H1 (cell line): ENCODE results near the gene ARHGAP26. TPM values are rescaled to one million over a fixed set of nuclear protein-coding genes. Genes with fewer than 3 reads are reported as not detected.

Experiments
- CTCF ChIA-PET: fragments of 300-600 bp; sonication (Branson Sonifier 250); formaldehyde crosslinking; loops from one replicate; lab custom pipeline; 2021; ENCODE audit not compliant: partially characterized antibody; lab: Charles Lee
- POLR2A ChIA-PET: fragments of 300-600 bp; sonication (Branson Sonifier 250); formaldehyde crosslinking; loops from one replicate; lab custom pipeline; 2021; ENCODE audit warnings: inconsistent platforms; ENCODE audit not compliant: partially characterized antibody; lab: Charles Lee
- DNase-seq, 2 experiments: peaks; one replicate each; pipeline versions ENCODE4 v3.0.0 to v3.0.0-alpha.2; 2010 to 2022; ENCODE audit warnings: low spot score in 2 of 2, low read depth in 1 of 2, mixed read lengths in 1 of 2
- FAIRE-seq: peaks from 2 replicates; lab custom pipeline; 2011; peaks lifted over from hg19 to GRCh38; lab: Jason Lieb, UNC
- H2AFZ ChIP-seq: 2 replicates; pipeline ENCODE4 v1.8.1; 2012; ENCODE audit warnings: low read length, inconsistent platforms
- H2AK5ac ChIP-seq: 2 replicates; pipeline ENCODE4 v1.6.1; 2013; ENCODE audit warnings: low read depth, low read length
- H2BK120ac ChIP-seq: replicated peaks from 2 replicates; pipeline ENCODE3; 2013; ENCODE audit warnings: low read depth, low read length, inconsistent platforms
- H2BK12ac ChIP-seq: 2 replicates; pipeline ENCODE4 v1.6.1; 2013; ENCODE audit warnings: low read depth, low read length
- H2BK15ac ChIP-seq: 2 replicates; pipeline ENCODE4 v1.6.1; 2013; ENCODE audit warnings: low read length
- H2BK20ac ChIP-seq: 2 replicates; pipeline ENCODE4 v1.6.1; 2013; ENCODE audit warnings: low read length
- H2BK5ac ChIP-seq: 2 replicates; pipeline ENCODE4 v1.6.1; 2013; ENCODE audit warnings: low read depth, low read length
- H3K14ac ChIP-seq: 2 replicates; pipeline ENCODE4 v1.6.1; 2013; ENCODE audit warnings: inconsistent platforms; ENCODE audit not compliant: insufficient read length
- H3K18ac ChIP-seq: 2 replicates; pipeline ENCODE4 v1.6.1; 2013; ENCODE audit warnings: low read length; ENCODE audit errors: extremely low read depth
- H3K23ac ChIP-seq: 2 replicates; pipeline ENCODE4 v1.6.1; 2013; ENCODE audit warnings: inconsistent platforms; ENCODE audit not compliant: insufficient read length
- H3K23me2 ChIP-seq: 2 replicates; pipeline ENCODE4 v1.6.1; 2013; ENCODE audit warnings: low read depth, low read length
- H3K27ac ChIP-seq: 2 replicates; pipeline ENCODE4 v1.6.1; 2011; ENCODE audit warnings: low read depth, low read length, inconsistent platforms
- H3K27me3 ChIP-seq, 4 experiments: replicated peaks in 1 of 4; 1 replicate in 1 of 4; 2 replicates in 3 of 4; pipeline versions ENCODE4 v1.6.1 to v1.8.1; 2011 to 2013; ENCODE audit warnings: low read length in 3 of 4, mild to moderate bottlenecking in 3 of 4, inconsistent platforms in 2 of 4, mixed read lengths in 2 of 4, moderate library complexity in 1 of 4; ENCODE audit not compliant: control insufficient read depth in 3 of 4, insufficient read depth in 3 of 4; ENCODE audit errors: extremely low read depth in 1 of 4
- H3K36me3 ChIP-seq, 4 experiments: 2 replicates each; pipeline versions ENCODE4 v1.6.1 to v1.8.1; 2011 to 2013; ENCODE audit warnings: mild to moderate bottlenecking in 4 of 4, low read length in 3 of 4, moderate library complexity in 2 of 4, control low read depth in 1 of 4, inconsistent platforms in 1 of 4; ENCODE audit not compliant: insufficient read depth in 4 of 4, control insufficient read depth in 2 of 4
- H3K4ac ChIP-seq: replicated peaks from 2 replicates; pipeline ENCODE3; 2013; ENCODE audit warnings: low read length, low read depth, mixed read lengths, inconsistent platforms; ENCODE audit not compliant: insufficient read length
- H3K4me1 ChIP-seq, 4 experiments: replicated peaks in 1 of 4; 1 replicate in 1 of 4; 2 replicates in 3 of 4; pipeline versions ENCODE4 v1.6.1 to v1.8.1; 2011 to 2013; ENCODE audit warnings: low read length in 3 of 4, inconsistent platforms in 2 of 4, mixed read lengths in 1 of 4; ENCODE audit not compliant: insufficient read depth in 4 of 4, control insufficient read depth in 3 of 4
- H3K4me2 ChIP-seq, 2 experiments: 2 replicates each; pipeline versions ENCODE4 v1.6.1 to v1.8.1; 2011 to 2013; ENCODE audit warnings: low read depth in 2 of 2, low read length in 2 of 2, control low read depth in 1 of 2, inconsistent platforms in 1 of 2, mild to moderate bottlenecking in 1 of 2; ENCODE audit not compliant: insufficient read depth in 1 of 2
- H3K4me3 ChIP-seq, 4 experiments: fragments of 200-600, 300-600 bp in 1 of 4; sonication (generic), shearing (Covaris generic), sonication (Bioruptor Twin) in 1 of 4; 2 replicates each; pipeline versions ENCODE4 v1.5.1 to v1.8.1; 2011 to 2016; ENCODE audit warnings: low read length in 4 of 4, low read depth in 3 of 4, control low read depth in 2 of 4, inconsistent platforms in 2 of 4, mild to moderate bottlenecking in 2 of 4, mixed read lengths in 1 of 4, moderate library complexity in 1 of 4; ENCODE audit not compliant: insufficient read depth in 2 of 4; ENCODE audit errors: extremely low read depth in 1 of 4
- H3K56ac ChIP-seq: replicated peaks from 2 replicates; pipeline ENCODE3; 2013; ENCODE audit warnings: low read depth, mild to moderate bottlenecking, mixed read lengths, low read length, inconsistent platforms; ENCODE audit not compliant: insufficient read length
- H3K79me1 ChIP-seq: 2 replicates; pipeline ENCODE4 v1.6.1; 2013; ENCODE audit warnings: low read depth, low read length, control low read depth
- H3K79me2 ChIP-seq, 2 experiments: 2 replicates each; pipeline versions ENCODE4 v1.6.1 to v1.8.1; 2012 to 2013; ENCODE audit warnings: low read length in 2 of 2, mild to moderate bottlenecking in 2 of 2, inconsistent platforms in 1 of 2; ENCODE audit not compliant: insufficient read depth in 2 of 2, control insufficient read depth in 1 of 2
- H3K9ac ChIP-seq, 4 experiments: replicated peaks in 1 of 4; 1 replicate in 1 of 4; 2 replicates in 3 of 4; pipeline versions ENCODE4 v1.6.1 to v1.8.1; 2011 to 2013; ENCODE audit warnings: low read depth in 3 of 4, low read length in 3 of 4, control low read depth in 2 of 4, mild to moderate bottlenecking in 2 of 4, moderate library complexity in 2 of 4, inconsistent platforms in 1 of 4; ENCODE audit errors: extremely low read depth in 1 of 4
- H3K9me3 ChIP-seq, 2 experiments: 2 replicates each; pipeline versions ENCODE4 v1.6.1 to v1.8.1; 2012 to 2013; ENCODE audit warnings: mild to moderate bottlenecking in 2 of 2, moderate library complexity in 2 of 2, control low read depth in 1 of 2, inconsistent platforms in 1 of 2, low read depth in 1 of 2, low read length in 1 of 2, mixed read lengths in 1 of 2; ENCODE audit not compliant: insufficient read depth in 2 of 2
- H4K20me1 ChIP-seq, 2 experiments: replicated peaks in 1 of 2; 2 replicates each; pipeline versions ENCODE3 to v1.8.1; 2011 to 2013; ENCODE audit warnings: inconsistent platforms in 2 of 2, low read length in 2 of 2, mild to moderate bottlenecking in 1 of 2; ENCODE audit not compliant: insufficient read depth in 2 of 2, control insufficient read depth in 1 of 2
- H4K5ac ChIP-seq: 2 replicates; pipeline ENCODE4 v1.6.1; 2013; ENCODE audit warnings: low read length, low read depth, mixed read lengths, inconsistent platforms; ENCODE audit not compliant: insufficient read length
- H4K8ac ChIP-seq: 2 replicates; pipeline ENCODE4 v1.8.0; 2013; ENCODE audit warnings: mild to moderate bottlenecking, moderate library complexity, low read length, inconsistent platforms; ENCODE audit not compliant: insufficient read depth; ENCODE audit errors: extremely low read depth
- H4K91ac ChIP-seq: replicated peaks from 2 replicates; pipeline ENCODE3; 2013; ENCODE audit warnings: low read length, mixed read lengths, inconsistent platforms; ENCODE audit not compliant: insufficient read length
- SUZ12 ChIP-seq: fragments of 200-600 bp; sonication (generic); IDR thresholded peaks from 2 replicates; pipeline ENCODE4 v1.6.1; 2012; ENCODE audit warnings: mild to moderate bottlenecking, inconsistent platforms, low read length, moderate library complexity, mixed read lengths
- WGBS, 2 experiments: shearing (Covaris generic) in 1 of 2; methylation state at CpG; one replicate each; pipeline versions ENCODE4 v1.1.6 to v1.1.7; 2013 to 2015; ENCODE audit warnings: low lambda C conversion rate in 2 of 2, mixed read lengths in 2 of 2, inconsistent platforms in 1 of 2, low coverage in 1 of 2, missing lambda C conversion rate in 1 of 2; ENCODE audit not compliant: insufficient replicate concordance in 2 of 2, insufficient coverage in 1 of 2, insufficient read length in 1 of 2; ENCODE audit errors: extremely low coverage in 1 of 2, missing lambda C conversion rate in 1 of 2; 5-methylcytosine and 5-hydroxymethylcytosine counted together
- polyA plus RNA-seq, 7 experiments: library from polyadenylated mRNA; depleted of rRNA in 3 of 7; stranded (reverse) in 5 of 7; unstranded in 2 of 7; fragments of >200 nt in 5 of 7; fragments of 200-250 nt in 2 of 7; gene quantifications; 1 replicate in 5 of 7; 2 replicates in 1 of 7; 4 replicates in 1 of 7; pipeline versions ENCODE4 v1.2.1 to v1.2.3, GENCODE V29; 2011 to 2013; ENCODE audit warnings: missing spikeins in 2 of 7, mixed read lengths in 2 of 7
- total RNA-seq: library from RNA; stranded (reverse); fragmentation: NEBNext Ultra II Directional; extraction: Animal tissue kit (Norgen Biotek cat#: 25700); gene quantifications from 2 replicates; pipeline ENCODE4 v1.2.1, GENCODE V29; 2021

The ARHGAP26 gene
- total and polyA plus RNA-seq, 2 of the 8 experiments (the other 6 are each of a cell fraction or from before 2014, with no cell fraction given), result 7.1 to 24.8 TPM

DNA sequence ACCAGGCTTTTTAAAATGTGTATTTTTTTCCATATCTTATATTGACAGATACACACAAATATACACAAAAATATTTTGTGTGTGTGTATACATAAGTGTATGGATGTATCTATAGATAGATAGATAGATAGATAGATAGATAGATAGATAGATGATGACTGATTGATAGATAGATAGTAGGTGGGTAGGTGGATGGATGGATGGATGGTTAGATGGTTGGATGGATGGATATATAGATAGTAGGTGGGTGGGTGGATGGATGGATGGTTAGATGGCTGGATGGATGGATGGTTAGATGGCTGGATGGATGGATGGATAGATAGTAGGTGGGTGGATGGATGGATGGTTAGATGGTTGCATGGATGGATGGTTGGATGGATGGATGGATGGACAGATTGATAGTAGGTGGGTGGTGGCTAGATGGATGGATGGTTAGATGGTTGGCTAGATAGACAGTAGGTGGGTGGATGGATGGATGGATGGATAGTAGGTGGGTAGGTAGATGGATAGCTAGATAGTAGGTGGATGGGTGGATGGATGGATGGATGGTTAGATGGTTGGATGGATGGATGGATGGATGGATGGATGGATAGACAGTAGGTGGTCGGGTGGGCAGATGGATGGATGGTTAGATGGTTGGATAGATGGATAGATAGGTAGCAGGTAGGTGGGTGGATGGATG is 477.1 kb downstream of the ARHGAP26 start:
- 86% methylated on average over 1 of the region's 1 CpG; no CpG with 5 or more reads in 1 of the 2 experiments for WGBS, 2 experiments
- H2BK20ac ChIP-seq, result no peak overlapping the region
- H4K91ac ChIP-seq, result no peak overlapping the region
- FAIRE-seq, result no peak
- no peak overlapping the region for H3K18ac ChIP-seq
- H2AK5ac ChIP-seq, result no peak overlapping the region
- H4K20me1 ChIP-seq, result peaks cover 0 to 4% of the 10 kb centered on the region in 2 experiments
- 0 out of 7 replicates have a peak, but pooled peaks cover 0 to 2% (median 0%) of the 10 kb centered on the region in 4 experiments for H3K4me1 ChIP-seq
- no peaks in the 10 kb centered on the region for H3K27me3 ChIP-seq
- no peak overlapping the region for H3K4ac ChIP-seq
- no peaks in the 10 kb centered on the region for H3K36me3 ChIP-seq
- H2BK120ac ChIP-seq, result no peak overlapping the region
- H3K23ac ChIP-seq, result no peak overlapping the region
- peak overlapping the region; percentile 94 for H3K56ac ChIP-seq
- H4K5ac ChIP-seq, result no peak overlapping the region
- H3K79me2 ChIP-seq, result no peaks in the 10 kb centered on the region
- CTCF ChIA-PET, result interaction anchor here (0.6 kb wide), 1 partner anchor 95 kb away, joined by 3 read pairs; no protein-coding TSS in a partner anchor
- H2BK5ac ChIP-seq, result no peak overlapping the region
- no peak for TF ChIP-seq SUZ12
- no peak overlapping the region for H2BK15ac ChIP-seq
- H3K4me3 ChIP-seq, result no peak overlapping the region
- H3K79me1 ChIP-seq, result no peaks in the 10 kb centered on the region
- H3K9me3 ChIP-seq, result 0 out of 4 replicates have a peak, but pooled peaks cover 0 to 2% of the 10 kb centered on the region in 2 experiments
- no peak overlapping the region for H3K14ac ChIP-seq
- no peak for DNase-seq
- H3K9ac ChIP-seq, result no peak overlapping the region
- H3K27ac ChIP-seq, result no peak overlapping the region
- H2AFZ ChIP-seq, result no peak overlapping the region
- POLR2A ChIA-PET, result no interaction called here
- no peak overlapping the region for H3K4me2 ChIP-seq
- H4K8ac ChIP-seq, result no peak overlapping the region
- H3K23me2 ChIP-seq, result peaks cover 7% of the 10 kb centered on the region; the same call in 1 of the 2 replicates
- H2BK12ac ChIP-seq, result no peak overlapping the region
